WERI-Rb-1 (cell line): Measurements from ENCODE around the gene SLC2A8.

ENCODE experiments used
- DNase-seq: peaks from one replicate; pipeline ENCODE4 v3.0.0-alpha.2; 2020
- H3K27ac ChIP-seq: fragments of 250-450 bp; sonication (Bioruptor Pico); 2 replicates; pipeline ENCODE4 v1.5.1; 2020; ENCODE audit warnings: mild to moderate bottlenecking, moderate library complexity
- H3K27me3 ChIP-seq: fragments of 250-450 bp; sonication (Bioruptor Pico); 2 replicates; pipeline ENCODE4 v1.5.1; 2021; ENCODE audit warnings: mild to moderate bottlenecking, low read depth, moderate library complexity; ENCODE audit not compliant: insufficient read depth, severe bottlenecking
- H3K36me3 ChIP-seq: fragments of 250-450 bp; sonication (Bioruptor Pico); 2 replicates; pipeline ENCODE4 v1.5.1; 2020; ENCODE audit warnings: mild to moderate bottlenecking, moderate library complexity
- H3K4me3 ChIP-seq: 2 replicates; pipeline ENCODE4 v1.5.1; 2011; ENCODE audit warnings: low read depth, mild to moderate bottlenecking, control low read depth, low read length
- H3K9me3 ChIP-seq: fragments of 250-450 bp; sonication (Bioruptor Pico); 2 replicates; pipeline ENCODE4 v1.5.1; 2021; ENCODE audit warnings: mild to moderate bottlenecking, moderate library complexity; ENCODE audit not compliant: severe bottlenecking
- CTCF ChIP-seq: IDR thresholded peaks from 2 replicates; pipeline ENCODE4 v1.5.1; 2011; ENCODE audit warnings: low read depth, mild to moderate bottlenecking, control low read depth, inconsistent platforms, low read length

The SLC2A8 gene, protein sequence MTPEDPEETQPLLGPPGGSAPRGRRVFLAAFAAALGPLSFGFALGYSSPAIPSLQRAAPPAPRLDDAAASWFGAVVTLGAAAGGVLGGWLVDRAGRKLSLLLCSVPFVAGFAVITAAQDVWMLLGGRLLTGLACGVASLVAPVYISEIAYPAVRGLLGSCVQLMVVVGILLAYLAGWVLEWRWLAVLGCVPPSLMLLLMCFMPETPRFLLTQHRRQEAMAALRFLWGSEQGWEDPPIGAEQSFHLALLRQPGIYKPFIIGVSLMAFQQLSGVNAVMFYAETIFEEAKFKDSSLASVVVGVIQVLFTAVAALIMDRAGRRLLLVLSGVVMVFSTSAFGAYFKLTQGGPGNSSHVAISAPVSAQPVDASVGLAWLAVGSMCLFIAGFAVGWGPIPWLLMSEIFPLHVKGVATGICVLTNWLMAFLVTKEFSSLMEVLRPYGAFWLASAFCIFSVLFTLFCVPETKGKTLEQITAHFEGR

GRCh38 chr9:127396808-127397645 lies at the start of gene SLC2A8:
Gene SLC2A8 (plus strand): TSS chr9:127397169. CDS start chr9:127397231, 62 bp downstream.
- no peaks in the 10 kb centered on the region for H3K9me3 ChIP-seq
- H3K27ac ChIP-seq: peak within 1 kb of the TSS; percentile 89
- H3K4me3 ChIP-seq: peak within 1 kb of the TSS; percentile 64
- DNase-seq: peak; percentile 100
- TF ChIP-seq CTCF: no peak; the same call in 1 of the 2 replicates
- H3K27me3 ChIP-seq: no peaks in the 10 kb centered on the region
- H3K36me3 ChIP-seq: peaks cover 49% of the 10 kb centered on the region

DNA sequence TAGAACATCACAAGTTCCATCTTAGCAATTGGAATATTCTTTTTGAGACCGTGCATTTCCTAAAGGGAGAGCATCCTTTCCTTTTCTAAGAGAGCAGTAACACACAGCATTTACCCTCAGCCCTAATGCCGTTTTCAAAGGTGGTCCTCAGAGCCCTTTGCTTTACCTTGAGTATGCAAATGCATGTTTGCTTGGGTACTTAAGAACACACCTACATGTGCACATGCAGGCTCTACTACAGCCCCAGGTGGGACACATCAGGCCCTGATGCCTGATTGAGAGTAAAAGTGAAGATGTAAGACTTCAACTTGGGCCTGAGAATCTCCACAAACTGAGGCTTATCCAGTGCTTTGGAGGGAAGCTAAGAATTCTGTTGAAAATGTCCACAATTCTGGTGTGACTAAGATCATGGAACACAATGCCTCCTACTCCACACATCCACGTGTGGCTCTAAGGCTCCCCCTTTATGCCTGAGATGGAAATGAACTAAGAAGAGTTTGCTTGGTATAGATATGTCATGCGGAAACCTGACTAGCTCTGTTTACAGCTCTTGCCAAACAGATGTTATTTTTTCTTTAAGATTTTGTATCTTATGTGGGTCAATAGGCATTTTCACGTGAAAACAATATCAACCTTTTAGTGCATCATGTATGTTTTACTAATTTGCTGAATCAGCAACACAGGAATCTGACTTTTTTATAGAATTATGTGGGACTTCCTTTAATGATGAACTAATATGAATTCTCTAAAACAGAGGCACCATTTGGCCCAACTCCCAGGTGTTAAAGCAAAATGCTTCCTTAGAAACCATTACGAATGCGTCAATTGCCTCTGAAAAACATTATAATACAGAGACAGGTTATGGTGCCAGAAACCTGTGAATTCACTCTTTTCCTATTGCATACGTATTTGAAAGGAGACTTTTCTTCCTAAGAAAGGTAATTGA lies 48.9 kb upstream of the SLC2A8 start:
- Histone ChIP-seq H3K27ac (peak overlapping the region; percentile 38), H3K9me3 (no peaks in the 10 kb centered on the region), H3K27me3 (no peaks in the 10 kb centered on the region), H3K36me3 (peaks cover 39% of the 10 kb centered on the region), H3K4me3 (no peak overlapping the region)
- TF ChIP-seq CTCF: peak; percentile 48
- no peak for DNase-seq

- no peak for DNase-seq
- Histone ChIP-seq H3K9me3 (no peaks in the 10 kb centered on the region), H3K27ac (peak overlapping the region; percentile 13; the same call in 1 of the 2 replicates)
Observed at GRCh38 chr9:127349483-127350113, 47.4 kb upstream of the SLC2A8 start.

DNA sequence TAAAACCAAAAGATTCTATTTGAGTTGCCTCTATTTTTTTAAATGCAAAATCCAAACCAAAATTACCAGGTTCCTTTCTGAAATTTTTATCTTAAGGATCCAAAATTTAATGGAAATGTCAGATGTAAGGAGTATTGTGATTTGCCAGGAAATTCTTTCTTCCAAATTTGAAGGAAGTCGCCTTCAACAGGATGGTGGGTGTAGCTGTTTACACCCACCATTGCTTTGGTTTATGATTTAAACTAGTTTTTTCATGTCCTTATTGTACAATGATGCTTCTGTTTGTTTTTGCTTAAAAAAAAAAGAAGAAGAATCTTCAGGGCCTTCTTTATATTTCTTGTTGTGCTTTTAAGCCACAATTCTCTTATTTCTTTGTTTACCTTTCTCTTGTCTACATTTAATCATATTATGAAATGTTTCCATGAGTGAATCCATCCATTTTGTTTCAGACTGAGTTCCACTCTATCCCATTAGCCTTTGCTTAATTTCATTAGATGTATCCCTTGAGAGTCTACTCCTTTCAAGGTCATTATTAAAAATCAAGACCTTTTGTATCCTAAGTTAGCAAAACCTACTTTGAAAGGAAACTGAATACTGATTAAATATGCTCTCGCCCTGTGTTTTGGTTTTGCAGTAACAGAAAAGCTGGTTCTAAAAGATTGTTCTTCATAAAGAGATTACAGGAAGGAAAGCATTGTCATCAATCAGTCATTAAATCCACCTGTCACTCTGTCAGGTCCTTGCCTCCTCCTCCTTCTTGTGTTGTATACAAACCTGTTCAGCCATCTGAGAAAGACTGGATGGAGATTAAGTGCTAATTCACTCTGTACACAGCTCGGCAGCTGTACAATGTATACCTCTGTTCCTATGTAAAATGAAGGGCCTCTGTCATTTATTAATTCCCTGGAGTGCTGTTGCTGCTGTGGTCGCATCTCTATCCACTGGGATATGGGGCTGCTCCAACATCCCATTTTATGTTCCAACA lies 45.5 kb upstream of the SLC2A8 start:
- TF ChIP-seq CTCF: no peak

More at GRCh38 chr9:127349483-127350113, 47.4 kb upstream of the SLC2A8 start:
- H3K27me3 ChIP-seq: no peaks in the 10 kb centered on the region
- no peak overlapping the region for H3K4me3 ChIP-seq
- no peak for TF ChIP-seq CTCF
- H3K36me3 ChIP-seq: peaks cover 26% of the 10 kb centered on the region

More for the DNA sequence above, 45.5 kb upstream of the SLC2A8 start:
- H3K4me3 ChIP-seq: peak overlapping the region; percentile 14
- H3K9me3 ChIP-seq: no peaks in the 10 kb centered on the region
- H3K36me3 ChIP-seq: peaks cover 29% of the 10 kb centered on the region
- no peaks in the 10 kb centered on the region for H3K27me3 ChIP-seq
- peak overlapping the region; percentile 92 for H3K27ac ChIP-seq
- DNase-seq: peak; percentile 79
